BJ (cell line): ENCODE results near the gene SLC8B1. TPM values are rescaled to one million over a fixed set of nuclear protein-coding genes. Genes with fewer than 3 reads are reported as not detected.

Source experiments
- CTCF ChIA-PET: fragments of 350-600 bp; formaldehyde crosslinking; extraction: SDS; loops from one replicate; lab custom pipeline; 2021; ENCODE audit warnings: antibody characterized with exemption, inconsistent platforms; lab: Yijun Ruan, JAX
- POLR2A ChIA-PET: fragments of 300-600 bp; sonication (Branson Sonifier 250); formaldehyde crosslinking; extraction: SDS; loops from one replicate; lab custom pipeline; 2021; ENCODE audit warnings: antibody characterized with exemption; lab: Charles Lee
- DNase-seq: peaks from one replicate; pipeline ENCODE4 v3.0.0-alpha.2; 2011; ENCODE audit warnings: low read depth
- H3K27me3 ChIP-seq: 2 replicates; pipeline ENCODE4 v1.6.0; 2011; ENCODE audit warnings: low read length; ENCODE audit not compliant: control insufficient read depth, insufficient read depth
- H3K36me3 ChIP-seq: 2 replicates; pipeline ENCODE4 v1.5.1; 2011; ENCODE audit warnings: low read length; ENCODE audit not compliant: control insufficient read depth, insufficient read depth
- H3K4me3 ChIP-seq: 2 replicates; pipeline ENCODE4 v1.5.1; 2011; ENCODE audit warnings: low read depth, mild to moderate bottlenecking, control low read depth, low read length
- CTCF ChIP-seq: IDR thresholded peaks from 2 replicates; pipeline ENCODE4 v1.5.1; 2011; ENCODE audit warnings: low read depth, mild to moderate bottlenecking, control low read depth, inconsistent platforms, low read length, moderate library complexity; ENCODE audit not compliant: insufficient read depth
- polyA plus RNA-seq: library from polyadenylated mRNA; depleted of rRNA; stranded (reverse); fragments of >200 nt; gene quantifications from 2 replicates; pipeline ENCODE4 v1.2.3, GENCODE V29; 2011

The SLC8B1 gene
- polyA plus RNA-seq, 1 experiment, result 27.3 TPM

GRCh38 chr12:113278633-113279032 lies 56.3 kb downstream of the SLC8B1 start:
- ChIA-PET CTCF (no interaction called here), POLR2A (no interaction called here)
- H3K27me3 ChIP-seq, result no peaks in the 10 kb centered on the region
- no peak for DNase-seq
- H3K36me3 ChIP-seq, result peaks cover 22% of the 10 kb centered on the region
- no peak for TF ChIP-seq CTCF
- no peak overlapping the region for H3K4me3 ChIP-seq

- ChIA-PET CTCF (no interaction called here), POLR2A (no interaction called here)
- no peak overlapping the region for H3K4me3 ChIP-seq
- TF ChIP-seq CTCF, result no peak
- no peaks in the 10 kb centered on the region for H3K27me3 ChIP-seq
- no peak for DNase-seq
- H3K36me3 ChIP-seq, result peaks cover 27% of the 10 kb centered on the region
Measured at GRCh38 chr12:113278141-113278540, 56.8 kb downstream of the SLC8B1 start.

- no peak for TF ChIP-seq CTCF
- POLR2A ChIA-PET, result no interaction called here
- Histone ChIP-seq H3K4me3 (no peak overlapping the region), H3K36me3 (peaks cover 28% of the 10 kb centered on the region), H3K27me3 (no peaks in the 10 kb centered on the region)
- CTCF ChIA-PET, result no interaction called here
- no peak for DNase-seq
Measured at GRCh38 chr12:113277511-113277910, 57.4 kb downstream of the SLC8B1 start.

- TF ChIP-seq CTCF, result no peak
- Histone ChIP-seq H3K36me3 (peaks cover 30% of the 10 kb centered on the region), H3K4me3 (no peak overlapping the region), H3K27me3 (no peaks in the 10 kb centered on the region)
- CTCF ChIA-PET, result no interaction called here
- no peak for DNase-seq
- POLR2A ChIA-PET, result no interaction called here
Measured at GRCh38 chr12:113276946-113277500, 57.9 kb downstream of the SLC8B1 start.

GRCh38 chr12:113276306-113276705 lies 58.6 kb downstream of the SLC8B1 start:
- Histone ChIP-seq H3K27me3 (no peaks in the 10 kb centered on the region), H3K4me3 (no peak overlapping the region), H3K36me3 (peaks cover 30% of the 10 kb centered on the region)
- ChIA-PET POLR2A (no interaction called here), CTCF (no interaction called here)
- DNase-seq, result no peak
- no peak for TF ChIP-seq CTCF
